H54 (cell line): ENCODE results near the gene NTM.

Experiments used
- DNase-seq: peaks from one replicate; pipeline ENCODE4 v3.0.0; 2011; ENCODE audit warnings: low spot score, mixed read lengths; ENCODE audit not compliant: insufficient read length
- FAIRE-seq: peaks from 3 replicates; lab custom pipeline; 2011; peaks lifted over from hg19 to GRCh38; lab: Jason Lieb, UNC
- POLR2A ChIP-seq: IDR thresholded peaks from 2 replicates; pipeline ENCODE4 v1.6.1; 2011; ENCODE audit warnings: low read depth, mild to moderate bottlenecking, low read length

NTM gene

DNA sequence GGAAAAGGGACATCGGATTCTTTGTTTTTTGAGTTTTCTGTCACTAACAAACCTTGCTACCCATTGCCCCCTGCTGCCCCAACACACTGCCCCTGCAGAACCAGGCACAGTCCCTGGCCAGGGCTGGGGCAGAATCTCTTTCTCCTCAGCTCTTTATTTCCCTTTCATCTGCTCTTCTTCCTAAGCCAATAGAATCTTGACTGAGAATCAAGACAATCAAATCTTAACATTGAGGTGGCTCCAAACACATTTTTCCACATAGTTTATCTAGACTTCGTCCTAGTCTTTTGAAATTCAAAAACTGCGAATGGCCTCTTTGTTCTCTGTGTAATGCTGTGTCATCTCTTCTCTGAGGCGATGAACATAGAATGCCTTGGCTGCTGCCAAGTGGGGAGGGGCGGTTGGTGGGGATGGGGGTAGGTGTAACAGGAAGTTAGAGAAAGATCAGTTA, 16.1 kb upstream of the NTM start:
- no peak for TF ChIP-seq POLR2A
- DNase-seq (no peak), FAIRE-seq (no peak)

DNA sequence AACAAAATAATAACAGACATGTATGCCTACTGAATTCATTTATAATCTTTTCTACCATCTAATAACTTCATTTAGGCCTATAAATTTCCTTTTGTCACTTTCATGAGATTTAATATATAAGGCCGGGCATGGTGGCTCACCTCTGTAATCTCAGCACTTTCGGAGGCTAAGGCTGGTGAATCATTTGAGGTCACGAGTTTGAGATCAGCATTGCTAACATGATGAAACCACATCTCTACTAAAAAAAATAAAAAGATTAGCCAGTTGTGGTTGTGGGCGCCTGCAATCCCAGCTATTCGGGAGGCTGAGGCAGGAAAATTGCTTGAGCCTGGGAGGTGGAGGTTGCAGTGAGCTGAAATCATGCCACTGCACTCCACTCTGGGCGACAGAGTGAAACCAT, 14.2 kb upstream of the NTM start:
- DNase-seq (no peak), FAIRE-seq (no peak)
- TF ChIP-seq POLR2A: no peak

DNA sequence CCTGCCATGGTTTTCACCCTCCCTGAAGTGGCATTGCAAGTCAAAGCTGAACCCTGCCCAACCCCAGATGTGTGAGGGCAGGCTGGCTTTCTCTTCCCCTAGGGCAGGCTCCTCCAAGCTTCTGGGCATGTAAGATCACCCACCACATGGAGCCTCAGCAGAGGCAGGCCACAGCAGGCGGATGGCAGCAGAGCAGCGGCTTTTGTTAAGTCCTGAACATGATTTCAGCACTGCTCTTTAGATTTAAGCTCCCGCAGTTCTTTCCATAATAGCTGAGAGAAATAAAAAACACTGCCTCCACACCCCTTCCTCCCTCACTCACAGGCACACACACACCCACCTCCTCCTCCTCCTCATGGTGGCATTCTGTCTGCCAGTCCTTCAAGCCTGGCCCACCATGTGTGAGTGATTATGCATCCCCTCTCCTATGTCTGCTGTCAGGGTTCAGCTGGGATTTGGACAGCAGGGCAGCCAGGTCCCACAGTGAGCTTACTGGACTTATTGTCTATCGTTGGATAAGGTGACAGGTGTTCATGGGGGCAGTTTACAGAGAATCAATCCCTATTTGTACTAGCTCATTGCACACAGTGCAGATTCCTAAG, 5.0 kb upstream of the NTM start:
- DNase-seq (no peak), FAIRE-seq (no peak)
- no peak for TF ChIP-seq POLR2A

DNA sequence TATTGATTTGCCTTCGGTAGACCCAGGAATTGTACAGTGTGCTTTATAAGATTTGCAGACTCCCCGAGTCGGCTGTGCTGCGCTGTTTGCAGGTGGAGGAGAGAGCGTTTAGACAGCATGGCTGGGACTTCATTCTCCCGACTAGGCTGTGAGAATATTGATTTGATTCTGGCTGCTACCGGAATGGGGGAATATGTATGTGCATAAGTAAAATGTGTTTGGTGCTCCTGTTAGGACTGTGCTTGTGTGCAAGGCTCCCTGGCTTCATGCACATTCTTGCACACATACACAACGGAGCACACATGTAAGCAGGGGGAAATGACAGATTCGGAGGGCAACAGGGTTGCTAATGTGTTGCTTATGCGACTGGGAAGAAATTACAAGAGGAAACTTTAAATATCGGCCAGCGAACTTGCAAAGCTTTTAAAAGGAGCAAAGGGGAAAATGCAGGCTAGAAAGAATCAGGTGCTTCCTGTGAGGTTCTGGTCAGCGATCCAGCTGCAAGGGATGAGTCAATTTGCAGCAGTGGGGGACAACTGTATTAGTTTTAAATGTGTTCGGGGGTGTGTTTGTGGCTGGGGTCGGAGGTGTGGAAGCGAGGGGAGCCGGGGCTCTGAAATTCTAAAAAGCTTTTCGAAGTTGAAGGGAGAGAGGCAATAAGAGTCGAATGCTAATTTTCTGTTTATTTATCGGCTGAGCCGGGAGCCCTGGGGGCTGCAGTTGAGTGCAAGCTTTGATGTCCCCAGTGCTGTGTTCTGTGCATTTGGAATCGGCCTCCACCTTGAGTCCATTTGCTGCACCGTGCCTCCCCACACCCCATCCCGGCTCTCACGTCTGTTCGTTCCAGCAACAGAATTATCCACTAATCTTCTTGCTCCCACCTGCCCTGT, 731 bp downstream of the NTM start:
- DNase-seq (no peak), FAIRE-seq (no peak)
- TF ChIP-seq POLR2A: no peak

DNA sequence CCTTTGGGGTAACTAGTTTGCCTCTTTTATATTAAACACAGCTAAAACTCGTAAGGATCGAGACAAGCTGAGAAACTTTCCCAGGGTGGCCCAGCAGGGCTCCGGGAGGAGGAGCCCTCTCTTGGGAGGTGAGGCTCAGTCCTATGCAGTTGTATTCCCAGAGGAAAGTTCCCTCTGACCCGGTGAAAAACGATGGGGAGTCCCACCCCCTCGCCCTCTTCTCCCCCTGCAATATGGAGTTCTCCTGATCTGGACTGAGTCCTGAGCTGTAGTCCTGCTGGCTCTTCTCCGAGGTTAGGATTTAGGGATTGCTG, 1.3 kb downstream of the NTM start:
- no peak for DNase-seq
- no peak for TF ChIP-seq POLR2A
- FAIRE-seq: no peak

DNA sequence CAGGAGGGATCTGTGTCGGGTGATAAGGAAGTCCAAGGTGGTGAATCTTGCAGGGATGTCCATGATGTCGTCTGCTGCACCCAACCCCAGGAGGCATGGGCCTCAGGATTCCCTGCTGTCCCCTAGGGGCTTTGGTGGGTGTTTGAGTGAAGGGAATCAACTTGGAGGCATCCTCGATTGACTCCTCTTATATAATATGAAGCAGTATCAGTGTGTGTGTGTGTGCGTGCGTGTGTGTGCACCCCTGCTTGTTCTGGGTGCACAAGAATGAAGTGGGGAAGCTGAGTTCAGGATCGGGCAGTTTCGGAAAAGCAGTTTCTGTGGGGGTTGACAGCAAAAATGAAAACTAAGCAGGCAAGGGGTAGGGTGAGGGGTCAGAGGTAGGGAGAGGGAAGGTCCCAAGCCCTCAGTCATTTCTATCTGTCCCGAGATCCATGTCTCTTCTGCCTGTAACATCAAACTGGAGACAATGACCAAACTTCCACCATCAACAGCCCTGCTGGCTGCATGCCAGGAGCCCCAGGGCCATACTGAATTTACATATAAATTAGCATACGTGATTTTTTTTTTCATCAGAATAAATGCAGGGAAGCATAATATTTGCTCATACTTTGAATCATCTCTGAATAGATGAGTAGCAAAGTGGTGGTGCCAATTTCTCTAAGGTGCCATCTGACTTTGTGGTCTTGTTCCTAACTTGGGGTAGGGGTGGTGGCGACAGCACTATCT, 2.0 kb downstream of the NTM start:
- FAIRE-seq: no peak
- no peak for DNase-seq
- TF ChIP-seq POLR2A: no peak

DNA sequence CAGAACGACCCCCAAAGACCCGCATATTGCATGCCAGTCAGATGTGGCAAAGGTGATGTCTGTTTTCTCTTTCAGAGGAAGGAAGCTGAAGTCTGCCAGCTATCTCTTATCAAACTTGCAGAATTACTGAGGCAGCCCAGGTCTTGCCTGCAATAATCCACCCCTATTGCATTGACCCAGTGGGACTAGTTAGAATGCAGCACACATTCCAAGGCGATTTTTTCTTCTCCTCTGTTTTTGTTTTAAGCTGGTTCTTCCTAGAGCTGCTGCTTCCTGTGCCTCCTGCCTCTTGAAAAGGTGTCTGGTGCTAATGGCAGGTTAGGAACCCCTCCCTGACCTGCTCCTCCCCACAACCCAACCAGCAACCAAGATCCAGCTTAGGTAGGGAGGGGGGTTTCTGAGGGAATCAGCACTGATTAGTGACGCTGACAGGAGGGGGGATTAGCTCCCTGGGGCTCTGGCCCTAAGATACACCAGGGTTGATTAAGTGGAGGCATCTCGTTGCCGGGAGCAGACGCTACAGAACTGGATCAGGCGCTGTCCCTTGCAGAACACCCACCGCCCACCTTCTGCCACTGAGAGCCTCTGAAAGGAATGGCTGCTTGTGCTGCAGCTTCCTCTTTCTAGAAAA, 2.8 kb downstream of the NTM start:
- TF ChIP-seq POLR2A: no peak
- DNase-seq: no peak
- no peak for FAIRE-seq

DNA sequence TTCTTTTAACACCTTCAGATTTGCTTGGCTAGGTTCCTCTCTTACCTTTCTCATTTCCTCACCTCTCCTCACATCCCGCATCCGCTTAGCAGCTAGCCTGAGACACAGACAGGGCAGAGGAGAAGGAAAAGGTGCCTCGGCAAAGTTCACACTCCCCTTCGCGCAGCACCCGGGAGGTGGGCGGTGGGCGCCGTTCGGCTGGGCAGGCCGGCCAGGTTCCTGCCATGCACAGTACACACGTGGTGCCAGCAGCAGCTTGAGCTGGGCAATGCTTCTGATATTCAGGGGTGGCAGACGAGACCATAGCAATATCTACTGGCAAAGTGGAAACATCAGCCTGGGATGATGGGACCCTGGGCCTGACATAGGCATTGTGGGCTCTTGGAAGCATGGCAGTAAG, 3.3 kb downstream of the NTM start:
- no peak for FAIRE-seq
- TF ChIP-seq POLR2A: no peak
- no peak for DNase-seq

DNA sequence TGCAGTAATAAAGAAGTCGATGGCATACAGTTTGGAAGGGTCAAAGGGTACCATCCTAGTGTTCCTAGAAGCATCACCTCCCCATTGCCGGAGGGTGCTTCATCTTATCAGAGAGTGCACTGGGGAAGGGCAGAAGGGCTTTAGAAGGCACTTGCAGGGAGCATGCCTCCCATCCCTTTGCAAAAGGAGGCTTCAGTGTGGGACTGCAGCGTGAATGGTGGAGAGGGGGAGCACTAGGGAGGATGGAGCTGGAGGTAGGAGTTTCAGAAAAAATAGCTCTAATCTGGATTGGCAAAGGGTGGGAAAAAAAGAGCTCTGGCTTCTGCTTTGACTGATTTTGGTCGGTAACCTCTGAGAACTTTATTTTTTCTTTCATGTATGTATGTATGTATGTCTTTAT, 5.0 kb downstream of the NTM start:
- no peak for DNase-seq

DNA sequence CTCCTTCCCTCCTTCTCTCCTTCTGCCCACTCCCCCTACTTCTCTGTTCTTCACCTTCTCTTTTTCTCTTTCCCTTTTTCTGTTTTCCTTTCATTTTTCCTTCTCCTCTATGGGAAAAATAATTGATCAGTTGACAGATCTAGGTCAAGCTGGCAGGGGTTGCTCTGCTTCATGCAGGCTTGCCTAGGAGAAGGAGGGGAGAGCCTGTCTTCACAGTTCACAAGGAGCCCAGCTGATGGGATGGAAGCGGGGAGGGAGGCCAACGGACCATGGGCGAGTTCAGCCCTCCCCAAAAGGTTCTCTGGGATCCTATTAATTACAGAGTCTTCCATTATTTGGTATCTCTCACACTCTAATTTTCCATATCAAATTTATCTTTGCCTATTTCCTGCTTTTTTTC, 5.5 kb downstream of the NTM start:
- no peak for FAIRE-seq

More for the DNA sequence above, 5.0 kb downstream of the NTM start:
- no peak for FAIRE-seq
- no peak for TF ChIP-seq POLR2A

DNA sequence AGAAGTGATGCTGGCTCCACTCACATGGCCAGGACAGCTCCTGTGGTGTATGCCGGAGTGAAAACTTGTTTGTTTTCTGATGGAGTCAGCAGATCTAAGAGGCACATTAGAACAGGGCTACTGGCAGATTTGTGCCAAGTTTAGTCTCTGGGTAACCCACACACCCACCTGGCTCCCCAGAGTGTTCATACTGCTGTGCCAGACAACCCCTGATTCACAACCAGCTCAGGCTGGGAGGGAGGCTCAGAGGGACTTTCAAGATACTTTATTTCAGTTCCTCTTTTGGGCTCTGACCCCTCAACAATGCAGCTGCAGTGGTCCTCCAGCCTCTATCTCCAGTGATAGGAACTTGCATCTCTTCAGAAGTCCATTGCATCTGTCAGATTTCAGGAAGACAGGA, 8.5 kb downstream of the NTM start:
- TF ChIP-seq POLR2A: no peak
- no peak for FAIRE-seq

More for the DNA sequence above, 5.5 kb downstream of the NTM start:
- no peak for TF ChIP-seq POLR2A
- no peak for DNase-seq

DNA sequence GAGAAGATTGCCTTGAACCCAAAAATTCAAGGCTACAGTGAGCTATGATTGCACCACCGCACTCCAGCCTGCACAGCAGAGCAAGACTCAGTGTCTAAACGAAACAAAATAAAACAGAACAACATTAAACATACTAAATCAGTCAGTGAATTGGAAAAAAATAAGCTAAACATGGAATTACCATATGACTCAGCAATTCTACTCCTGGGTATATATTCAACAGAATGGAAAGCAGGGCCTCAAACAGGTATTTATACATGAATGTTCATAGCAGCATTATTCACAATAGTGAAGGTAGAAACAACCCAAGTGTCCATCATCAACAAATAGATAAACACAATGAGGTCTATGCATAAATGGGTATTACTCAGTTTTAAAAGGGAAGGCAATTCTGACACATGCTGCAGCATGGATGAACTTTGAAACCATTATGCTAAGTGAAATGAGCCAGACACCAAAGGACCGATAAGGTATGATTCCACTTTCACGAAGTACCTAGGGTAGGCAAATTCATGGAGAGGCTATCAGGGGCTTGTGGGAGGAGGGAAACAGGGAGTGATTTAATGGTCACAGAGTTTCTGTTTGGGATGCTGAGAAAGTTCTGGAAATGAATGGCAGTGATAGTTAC, 15.5 kb downstream of the NTM start:
- TF ChIP-seq POLR2A: no peak
- no peak for DNase-seq
- no peak for FAIRE-seq

More for the DNA sequence above, 8.5 kb downstream of the NTM start:
- no peak for DNase-seq

DNA sequence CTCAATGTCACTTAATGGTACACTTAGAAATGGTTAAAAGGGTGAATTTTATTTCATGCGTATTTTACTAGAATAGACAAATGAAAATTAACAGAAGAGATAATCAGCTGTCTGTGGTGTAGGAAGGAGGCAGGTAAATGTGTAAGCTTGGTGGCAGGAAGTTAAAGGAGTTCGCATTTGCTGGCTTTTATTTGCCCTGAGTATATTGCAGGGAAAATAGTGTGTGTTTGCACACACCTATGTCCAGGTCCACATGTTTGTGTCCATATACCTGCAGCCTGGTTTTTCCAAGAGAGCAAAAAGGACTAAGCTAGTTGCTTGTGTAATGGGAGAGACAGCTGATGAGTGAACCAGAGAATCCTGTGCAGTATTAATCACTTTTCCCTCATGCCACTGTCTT, 16.0 kb downstream of the NTM start:
- no peak for FAIRE-seq
- no peak for TF ChIP-seq POLR2A
- no peak for DNase-seq
